NCI-H2081 (cell line): ENCODE measurements around the gene MIA2.

Experiments used
- DNase-seq, 2 experiments: peaks; one replicate each; lab custom pipeline; 2025; lab: John Stamatoyannopoulos, UW

MIA2 gene

DNA sequence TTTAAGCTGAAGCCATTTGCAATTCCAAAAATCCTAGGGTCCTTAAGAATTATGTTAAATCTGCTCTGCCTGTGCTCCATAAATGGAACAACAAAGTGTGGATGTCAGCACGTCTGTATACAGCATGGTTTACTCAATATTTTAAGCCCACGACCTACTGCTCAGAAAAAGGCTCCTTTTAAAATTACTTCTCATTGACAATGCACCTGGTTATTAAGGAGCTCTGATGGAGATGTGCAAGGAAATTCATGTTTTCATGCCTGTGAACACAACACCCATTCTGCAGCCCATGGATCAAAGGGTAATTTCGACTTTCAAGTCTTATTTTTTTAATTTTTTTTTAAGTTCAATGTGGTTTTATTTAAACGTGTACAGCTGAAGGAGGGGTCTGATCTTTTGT is 150.5 kb downstream of the MIA2 start:
- DNase-seq = no peak

- DNase-seq = no peak
Observed at GRCh38 chr14:39393289-39393688, 159.6 kb downstream of the MIA2 start.

GRCh38 chr14:39395555-39396254 is 162.0 kb downstream of the MIA2 start:
- DNase-seq = peak in 1 of 2 experiments; percentile 25

DNA sequence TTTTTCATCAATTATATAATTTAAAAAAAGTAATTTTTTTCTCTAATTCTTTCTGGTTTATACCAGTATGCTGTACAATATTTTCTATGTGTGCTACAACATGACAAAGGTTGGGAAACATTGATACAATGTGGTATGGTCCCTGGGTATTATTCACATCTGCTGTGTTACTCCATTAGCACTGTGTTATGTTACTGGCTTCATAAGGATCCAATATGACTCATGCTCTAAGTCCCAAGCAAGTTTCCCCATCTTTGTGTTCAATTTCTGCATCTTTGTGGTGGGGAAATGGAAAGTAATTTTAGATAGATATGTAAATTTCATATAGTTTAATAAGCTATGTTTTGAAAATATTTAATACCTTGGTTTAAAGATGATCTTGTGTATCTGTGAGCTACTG is 162.7 kb downstream of the MIA2 start:
- DNase-seq = no peak

GRCh38 chr14:39398382-39398781 is 164.7 kb downstream of the MIA2 start:
- DNase-seq = no peak

- no peak for DNase-seq
Observed at GRCh38 chr14:39406560-39406959, 172.8 kb downstream of the MIA2 start.

- DNase-seq = no peak
Observed at GRCh38 chr14:39416072-39416471, 182.4 kb downstream of the MIA2 start.

GRCh38 chr14:39417014-39417413 is 183.3 kb downstream of the MIA2 start:
- DNase-seq = peak in 1 of 2 experiments; percentile 8

GRCh38 chr14:39419272-39419671 is 185.6 kb downstream of the MIA2 start:
- no peak for DNase-seq

- no peak for DNase-seq
Observed at GRCh38 chr14:39422243-39422642, 188.5 kb downstream of the MIA2 start.

GRCh38 chr14:39423793-39424192 is 190.1 kb downstream of the MIA2 start:
- no peak for DNase-seq

GRCh38 chr14:39425947-39426346 is 192.2 kb downstream of the MIA2 start:
- DNase-seq = no peak

- peak in 1 of 2 experiments; percentile 49 for DNase-seq
Observed at GRCh38 chr14:39426605-39427004, 192.9 kb downstream of the MIA2 start.

GRCh38 chr14:39428118-39428517 is 194.4 kb downstream of the MIA2 start:
- DNase-seq = no peak

- no peak for DNase-seq
Observed at GRCh38 chr14:39430762-39431415, 197.2 kb downstream of the MIA2 start.

GRCh38 chr14:39431416-39432178 is 197.9 kb downstream of the MIA2 start:
- DNase-seq = peak; percentile 21 to 27

- DNase-seq = peak; percentile 92 to 93
Observed at GRCh38 chr14:39432179-39432618, 198.5 kb downstream of the MIA2 start, which contains the start of gene FBXO33. Gene FBXO33 (minus strand): TSS chr14:39432433. CDS start chr14:39432162, 271 bp downstream.

GRCh38 chr14:39432619-39433451 is 199.1 kb downstream of the MIA2 start:
- DNase-seq = peak; percentile 89 to 92

- DNase-seq = no peak
Observed at GRCh38 chr14:39433452-39433813, 199.7 kb downstream of the MIA2 start.

DNA sequence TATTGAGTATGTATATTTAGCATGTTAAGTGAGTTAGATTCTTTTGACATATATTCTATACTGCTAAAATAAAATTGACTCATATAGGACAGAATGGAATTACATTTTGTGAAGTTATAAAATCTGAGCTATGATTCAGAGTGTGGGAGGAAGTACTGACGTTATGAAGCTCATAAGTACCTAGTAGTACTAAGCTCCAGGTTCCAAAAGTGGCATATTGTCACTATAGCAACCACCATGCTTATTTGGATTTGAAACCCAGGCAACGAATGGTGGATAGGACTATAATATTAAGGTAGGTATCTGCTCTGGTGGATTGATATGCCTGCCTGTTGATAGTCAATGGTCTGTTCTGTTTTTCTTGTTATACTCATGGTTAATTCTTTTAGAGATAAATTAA is 200.7 kb downstream of the MIA2 start:
- DNase-seq = no peak

GRCh38 chr14:39435241-39435640 is 201.5 kb downstream of the MIA2 start:
- no peak for DNase-seq
